Stomach (tissue), 4 donors: ENCODE measurements around the gene TH.

Experiments used
- CTCF ChIP-seq, 7 experiments: fragments of 450-650 bp in 4 of 7; fragments of 200-600 bp in 3 of 7; sonication (generic) in 3 of 7; IDR thresholded peaks; one replicate each; pipeline ENCODE4 v1.5.1; 2016 to 2019; ENCODE audit warnings: antibody characterized with exemption in 7 of 7, control low read depth in 2 of 7, mild to moderate bottlenecking in 1 of 7
- EP300 ChIP-seq: sonication (generic); formaldehyde crosslinking; IDR thresholded peaks from one replicate; pipeline ENCODE4 v1.6.1; 2017; ENCODE audit warnings: antibody characterized with exemption
- POLR2A ChIP-seq, 4 donors: fragments of 450-650 bp; IDR thresholded peaks; one replicate each; pipeline ENCODE4 v1.6.1; 2016; ENCODE audit warnings: antibody characterized with exemption in 4 of 4, control low read depth in 2 of 4, mild to moderate bottlenecking in 1 of 4, moderate library complexity in 1 of 4
- POLR2AphosphoS5 ChIP-seq, 3 donors: sonication (generic); formaldehyde crosslinking; IDR thresholded peaks; one replicate each; pipeline ENCODE4 v1.6.1; 2016; ENCODE audit warnings: antibody characterized with exemption in 3 of 3

- TF ChIP-seq CTCF (IDR thresholded peaks at IDR 0.05) = no peak
- TF ChIP-seq POLR2AphosphoS5 (IDR thresholded peaks at IDR 0.05) = no peak
- TF ChIP-seq EP300 = no peak
- no peak for TF ChIP-seq POLR2A (IDR thresholded peaks at IDR 0.05)
Observed at GRCh38 chr11:2138431-2139122, 33.0 kb downstream of the TH start.
